Measurements from ENCODE around the gene AFF1. TPM values are rescaled to one million over a fixed set of nuclear protein-coding genes. Genes with fewer than 3 reads are reported as not detected.

Gene AFF1
- total RNA-seq, 1 donor from 2014 or later, result 34.1 TPM

GRCh38 chr4:87171944-87172343, 237.1 kb downstream of the AFF1 start:
- Mint-ChIP-seq H3K4me1 (no peaks in the 10 kb centered on the region), H3K27me3 (ENCODE audit: low read depth) (no peaks in the 10 kb centered on the region), H3K27ac (ENCODE audit: unreplicated experiment) (no peak overlapping the region), H3K9me3 (no peaks in the 10 kb centered on the region), H3K4me3 (no peak overlapping the region), H3K36me3 (ENCODE audit: low read depth) (peaks cover 3% of the 10 kb centered on the region)
- no peak for DNase-seq (ENCODE audit: low read depth, low spot score)
- no peak for TF ChIP-seq CTCF (conservative IDR thresholded peaks at IDR 0.05)

GRCh38 chr4:87174672-87175071, 239.9 kb downstream of the AFF1 start:
- DNase-seq (ENCODE audit: low read depth, low spot score), result no peak
- Mint-ChIP-seq H3K27me3 (ENCODE audit: low read depth) (no peaks in the 10 kb centered on the region), H3K9me3 (no peaks in the 10 kb centered on the region), H3K27ac (ENCODE audit: unreplicated experiment) (no peak overlapping the region), H3K4me3 (no peak overlapping the region), H3K4me1 (no peaks in the 10 kb centered on the region), H3K36me3 (ENCODE audit: low read depth) (no peaks in the 10 kb centered on the region)
- TF ChIP-seq CTCF (conservative IDR thresholded peaks at IDR 0.05), result no peak

GRCh38 chr4:87179751-87180150, 244.9 kb downstream of the AFF1 start:
- H3K9me3 Mint-ChIP-seq, result no peaks in the 10 kb centered on the region
- peaks cover 5% of the 10 kb centered on the region for H3K36me3 Mint-ChIP-seq (ENCODE audit: low read depth)
- no peak overlapping the region for H3K4me3 Mint-ChIP-seq
- no peak overlapping the region for H3K27ac Mint-ChIP-seq (ENCODE audit: unreplicated experiment)
- H3K27me3 Mint-ChIP-seq (ENCODE audit: low read depth), result no peaks in the 10 kb centered on the region
- TF ChIP-seq CTCF (conservative IDR thresholded peaks at IDR 0.05), result no peak
- no peak for DNase-seq (ENCODE audit: low read depth, low spot score)
- no peaks in the 10 kb centered on the region for H3K4me1 Mint-ChIP-seq

GRCh38 chr4:87180767-87181166, 246.0 kb downstream of the AFF1 start:
- Mint-ChIP-seq H3K36me3 (ENCODE audit: low read depth) (peaks cover 5% of the 10 kb centered on the region), H3K27ac (ENCODE audit: unreplicated experiment) (no peak overlapping the region), H3K4me1 (no peaks in the 10 kb centered on the region), H3K27me3 (ENCODE audit: low read depth) (no peaks in the 10 kb centered on the region), H3K9me3 (no peaks in the 10 kb centered on the region), H3K4me3 (no peak overlapping the region)
- no peak for TF ChIP-seq CTCF (conservative IDR thresholded peaks at IDR 0.05)
- no peak for DNase-seq (ENCODE audit: low read depth, low spot score)

- H3K27me3 Mint-ChIP-seq (ENCODE audit: low read depth), result no peaks in the 10 kb centered on the region
- TF ChIP-seq CTCF (conservative IDR thresholded peaks at IDR 0.05), result no peak
- no peaks in the 10 kb centered on the region for H3K4me1 Mint-ChIP-seq
- H3K9me3 Mint-ChIP-seq, result peaks cover 2% of the 10 kb centered on the region
- no peak for DNase-seq (ENCODE audit: low read depth, low spot score)
- peaks cover 9% of the 10 kb centered on the region for H3K36me3 Mint-ChIP-seq (ENCODE audit: low read depth)
- no peak overlapping the region for H3K4me3 Mint-ChIP-seq
- H3K27ac Mint-ChIP-seq (ENCODE audit: unreplicated experiment), result no peak overlapping the region
Observed at GRCh38 chr4:87185146-87185870, 250.5 kb downstream of the AFF1 start.
